DOHH2 (cell line): ENCODE data around the gene ZNF454.

Experiments used
- EZH2phosphoT487 ChIP-seq: fragments of 200-600 bp; sonication (generic); IDR thresholded peaks from 2 replicates; pipeline ENCODE4 v1.6.1; 2017; ENCODE audit warnings: borderline replicate concordance, mild to moderate bottlenecking, antibody characterized with exemption, low read length, moderate library complexity, mixed read lengths
- TF ChIP-seq, protein P1 (sequence below): fragments of 200-600 bp; sonication (generic); IDR thresholded peaks from one replicate; pipeline ENCODE4 v1.5.1; 2014; ENCODE audit warnings: antibody characterized with exemption, mild to moderate bottlenecking, low read depth, low read length; ENCODE audit not compliant: poor library complexity, severe bottlenecking

DNA sequence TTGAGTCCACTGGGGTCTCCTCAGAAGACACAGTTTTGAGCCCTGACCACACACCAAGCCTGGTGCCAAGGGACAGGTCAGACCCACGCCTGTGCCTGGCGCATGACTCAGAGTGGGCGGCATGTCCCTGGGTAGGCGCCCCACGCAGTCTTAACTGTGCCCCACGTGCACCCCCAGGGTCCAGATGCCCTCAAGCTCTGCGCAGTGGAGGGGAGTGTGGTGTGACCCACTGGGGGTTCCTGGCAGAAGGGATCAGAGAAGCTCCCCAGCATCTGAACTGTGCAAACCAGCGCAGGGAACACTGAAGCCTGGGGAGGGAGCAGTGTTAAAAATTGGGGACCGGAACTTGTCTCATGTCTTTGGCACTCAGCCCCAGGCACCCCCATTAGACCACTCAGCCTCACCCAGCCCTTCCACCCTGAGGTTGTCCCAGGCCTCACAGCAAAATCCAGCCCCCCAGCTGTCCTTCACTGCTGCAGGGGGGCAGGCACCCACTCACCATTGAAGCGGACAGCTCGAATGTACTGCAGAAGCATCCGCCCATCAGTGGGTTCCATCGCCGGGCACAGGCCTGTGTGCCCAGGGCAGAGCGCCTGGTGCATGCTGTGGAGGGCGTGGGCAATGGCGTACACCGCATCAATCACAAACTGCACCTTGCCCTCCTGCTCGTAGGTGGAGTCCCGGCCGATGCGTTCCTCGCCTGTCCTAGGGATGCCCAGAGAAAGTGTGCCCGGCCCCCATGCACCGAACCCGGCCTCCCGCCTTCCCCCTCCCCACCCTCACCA is 47.6 kb downstream of the ZNF454 start:
- TF ChIP-seq, protein P1, sequence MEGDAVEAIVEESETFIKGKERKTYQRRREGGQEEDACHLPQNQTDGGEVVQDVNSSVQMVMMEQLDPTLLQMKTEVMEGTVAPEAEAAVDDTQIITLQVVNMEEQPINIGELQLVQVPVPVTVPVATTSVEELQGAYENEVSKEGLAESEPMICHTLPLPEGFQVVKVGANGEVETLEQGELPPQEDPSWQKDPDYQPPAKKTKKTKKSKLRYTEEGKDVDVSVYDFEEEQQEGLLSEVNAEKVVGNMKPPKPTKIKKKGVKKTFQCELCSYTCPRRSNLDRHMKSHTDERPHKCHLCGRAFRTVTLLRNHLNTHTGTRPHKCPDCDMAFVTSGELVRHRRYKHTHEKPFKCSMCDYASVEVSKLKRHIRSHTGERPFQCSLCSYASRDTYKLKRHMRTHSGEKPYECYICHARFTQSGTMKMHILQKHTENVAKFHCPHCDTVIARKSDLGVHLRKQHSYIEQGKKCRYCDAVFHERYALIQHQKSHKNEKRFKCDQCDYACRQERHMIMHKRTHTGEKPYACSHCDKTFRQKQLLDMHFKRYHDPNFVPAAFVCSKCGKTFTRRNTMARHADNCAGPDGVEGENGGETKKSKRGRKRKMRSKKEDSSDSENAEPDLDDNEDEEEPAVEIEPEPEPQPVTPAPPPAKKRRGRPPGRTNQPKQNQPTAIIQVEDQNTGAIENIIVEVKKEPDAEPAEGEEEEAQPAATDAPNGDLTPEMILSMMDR = no peak
- no peak for TF ChIP-seq EZH2phosphoT487
